ENCODE data around the gene BNIPL. TPM values are rescaled to one million over a fixed set of nuclear protein-coding genes. Genes with fewer than 3 reads are reported as not detected.

Gene BNIPL
- total RNA-seq, 2 donors from 2014 or later, result 0.69 to 1.9 TPM

- Histone ChIP-seq H3K9me3 (no peaks in the 10 kb centered on the region), H3K9ac (ENCODE audit: low read depth in 2 of 2, low read length in 2 of 2) (no peak overlapping the region), H3K27ac (no peak overlapping the region), H3K4me3 (no peak overlapping the region), H3K36me3 (no peaks in the 10 kb centered on the region), H3K4me1 (no peaks in the 10 kb centered on the region), H3K27me3 (no peaks in the 10 kb centered on the region)
- TF ChIP-seq CTCF (IDR thresholded peaks at IDR 0.05), result no peak
- DNase-seq, result no peak
- intact Hi-C loops (cut with DNase I), result no loop called here
Measured at GRCh38 chr1:151000408-151000807, 36.0 kb upstream of the BNIPL start.

GRCh38 chr1:151001602-151002001, 34.8 kb upstream of the BNIPL start:
- Histone ChIP-seq H3K36me3 (no peaks in the 10 kb centered on the region), H3K4me3 (no peak overlapping the region), H3K27me3 (no peaks in the 10 kb centered on the region), H3K9me3 (no peaks in the 10 kb centered on the region), H3K9ac (ENCODE audit: low read depth in 2 of 2, low read length in 2 of 2) (no peak overlapping the region), H3K27ac (no peak overlapping the region), H3K4me1 (no peaks in the 10 kb centered on the region)
- no peak for TF ChIP-seq CTCF (IDR thresholded peaks at IDR 0.05)
- intact Hi-C loops (cut with DNase I), result no loop called here
- no peak for DNase-seq

GRCh38 chr1:151002051-151002450, 34.3 kb upstream of the BNIPL start:
- Histone ChIP-seq H3K27me3 (no peaks in the 10 kb centered on the region), H3K4me1 (peaks cover 3% of the 10 kb centered on the region), H3K9me3 (no peaks in the 10 kb centered on the region), H3K9ac (ENCODE audit: low read depth in 2 of 2, low read length in 2 of 2) (no peak overlapping the region), H3K36me3 (no peaks in the 10 kb centered on the region), H3K4me3 (no peak overlapping the region), H3K27ac (no peak overlapping the region)
- intact Hi-C loops (cut with DNase I), result no loop called here
- no peak for TF ChIP-seq CTCF (IDR thresholded peaks at IDR 0.05)
- no peak for DNase-seq

- intact Hi-C loops (cut with DNase I), result no loop called here
- no peak overlapping the region for H3K4me3 ChIP-seq
- no peaks in the 10 kb centered on the region for H3K36me3 ChIP-seq
Measured at GRCh38 chr1:151002611-151003010, 33.8 kb upstream of the BNIPL start.

GRCh38 chr1:151003180-151003579, 33.2 kb upstream of the BNIPL start:
- Histone ChIP-seq H3K4me1 (peaks cover 10% of the 10 kb centered on the region), H3K9ac (ENCODE audit: low read depth in 2 of 2, low read length in 2 of 2) (peak overlapping the region in 1 of 2 donors; percentile 17), H3K27me3 (no peaks in the 10 kb centered on the region), H3K36me3 (no peaks in the 10 kb centered on the region), H3K4me3 (no peak overlapping the region), H3K27ac (no peak overlapping the region), H3K9me3 (no peaks in the 10 kb centered on the region)
- no peak for TF ChIP-seq CTCF (IDR thresholded peaks at IDR 0.05)
- intact Hi-C loops (cut with DNase I), result no loop called here
- no peak for DNase-seq

More at GRCh38 chr1:151002611-151003010, 33.8 kb upstream of the BNIPL start:
- H3K4me1 ChIP-seq, result peaks cover 8% of the 10 kb centered on the region
- no peaks in the 10 kb centered on the region for H3K27me3 ChIP-seq
- no peak for DNase-seq
- no peak overlapping the region for H3K27ac ChIP-seq
- TF ChIP-seq CTCF (IDR thresholded peaks at IDR 0.05), result no peak
- no peak overlapping the region for H3K9ac ChIP-seq (ENCODE audit: low read depth in 2 of 2, low read length in 2 of 2)
- H3K9me3 ChIP-seq, result no peaks in the 10 kb centered on the region

Measured in colonic mucosa (tissue), 4 donors.